Right kidney (tissue), 9 donors: ENCODE results near the gene NTPCR.
A peak's percentile ranks its signal among the peaks of the same experiment; 100 is the strongest.
"Not testable (repeated sequence)": the region's sequence is repeated elsewhere in the genome, so short reads cannot be mapped to it uniquely, and the experiment has no call there.

Experiments used
- DNase-seq: peaks from one replicate; pipeline ENCODE4 v3.0.0-alpha.2; 2016
- long read RNA-seq, 8 donors: transcript quantifications; one replicate each; lab custom pipeline, GENCODE V29; 2026

The NTPCR gene, protein sequence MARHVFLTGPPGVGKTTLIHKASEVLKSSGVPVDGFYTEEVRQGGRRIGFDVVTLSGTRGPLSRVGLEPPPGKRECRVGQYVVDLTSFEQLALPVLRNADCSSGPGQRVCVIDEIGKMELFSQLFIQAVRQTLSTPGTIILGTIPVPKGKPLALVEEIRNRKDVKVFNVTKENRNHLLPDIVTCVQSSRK
- long read RNA-seq, donor 1, full-length matches to known transcripts = 23 of 30 reads
- long read RNA-seq, donor 1, partial matches to known transcripts = 7 of 30 reads
- long read RNA-seq, donor 1, other reads (novel, unspliced or antisense) = 0 of 30 reads
- long read RNA-seq, donor 2, full-length matches to known transcripts = 27 of 27 reads
- long read RNA-seq, donor 2, partial matches to known transcripts = 0 of 27 reads
- long read RNA-seq, donor 2, other reads (novel, unspliced or antisense) = 0 of 27 reads
- long read RNA-seq, donor 3, full-length matches to known transcripts = 8 of 13 reads
- long read RNA-seq, donor 3, partial matches to known transcripts = 0 of 13 reads
- long read RNA-seq, donor 3, other reads (novel, unspliced or antisense) = 5 of 13 reads
- long read RNA-seq, donor 4, full-length matches to known transcripts = 36 of 36 reads
- long read RNA-seq, donor 4, partial matches to known transcripts = 0 of 36 reads
- long read RNA-seq, donor 4, other reads (novel, unspliced or antisense) = 0 of 36 reads
- long read RNA-seq, donor 5, full-length matches to known transcripts = 35 of 35 reads
- long read RNA-seq, donor 5, partial matches to known transcripts = 0 of 35 reads
- long read RNA-seq, donor 5, other reads (novel, unspliced or antisense) = 0 of 35 reads
- long read RNA-seq, donor 6, full-length matches to known transcripts = 34 of 34 reads
- long read RNA-seq, donor 6, partial matches to known transcripts = 0 of 34 reads
- long read RNA-seq, donor 6, other reads (novel, unspliced or antisense) = 0 of 34 reads
- long read RNA-seq, donor 7, full-length matches to known transcripts = 61 of 74 reads
- long read RNA-seq, donor 7, partial matches to known transcripts = 13 of 74 reads
- long read RNA-seq, donor 7, other reads (novel, unspliced or antisense) = 0 of 74 reads
- long read RNA-seq, donor 8, full-length matches to known transcripts = 34 of 34 reads
- long read RNA-seq, donor 8, partial matches to known transcripts = 0 of 34 reads
- long read RNA-seq, donor 8, other reads (novel, unspliced or antisense) = 0 of 34 reads

DNA sequence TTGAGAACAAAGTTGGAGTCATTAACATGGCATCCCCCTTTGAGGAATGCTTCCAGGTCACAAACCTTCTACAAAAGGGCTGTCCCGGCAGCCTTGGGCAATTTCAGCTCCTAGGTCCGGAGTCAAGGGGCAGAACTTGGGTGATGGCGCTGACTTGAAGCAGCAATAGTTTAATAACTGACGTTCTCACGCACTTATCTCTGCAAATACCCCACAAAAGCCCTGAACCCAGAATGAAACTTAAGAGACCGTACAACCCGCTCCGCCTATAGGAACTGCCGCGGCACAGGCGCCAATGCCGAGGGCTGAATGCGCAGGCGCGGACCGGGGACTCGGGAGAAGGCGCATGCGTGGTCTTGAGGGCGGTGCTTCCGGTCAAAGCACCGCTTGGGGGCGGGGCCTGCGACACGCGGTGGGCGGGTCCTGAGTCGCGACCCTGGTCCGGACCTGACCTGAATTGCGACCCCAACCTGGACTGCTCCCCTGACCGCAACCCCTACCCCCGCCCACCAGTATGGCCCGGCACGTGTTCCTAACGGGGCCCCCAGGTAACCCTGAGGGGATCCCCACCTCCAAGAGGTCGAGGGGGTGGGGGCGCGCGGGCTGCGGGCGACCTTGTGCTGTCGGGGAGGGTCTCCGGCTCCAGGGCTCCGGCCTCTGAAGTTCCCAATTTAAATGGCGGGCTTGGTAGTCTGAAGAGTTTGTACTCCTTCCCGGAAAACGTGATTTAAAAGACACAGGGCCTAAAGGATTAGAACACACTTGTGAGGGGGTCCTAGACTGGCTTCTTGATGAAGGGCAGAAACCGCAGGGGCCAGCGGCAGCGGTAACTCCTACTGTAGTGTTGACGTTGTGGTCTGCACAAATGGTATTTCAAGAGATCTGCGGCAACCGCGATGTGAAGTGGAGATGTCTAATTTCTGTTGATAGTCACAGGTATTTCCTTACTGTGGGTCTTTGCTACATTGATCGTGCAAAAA lies at the start of gene NTPCR:
TSS of gene NTPCR (plus strand) at position 415 of the 980 bp plus-strand sequence. CDS start at position 515, 100 bp downstream.
- peak; percentile 93 for DNase-seq

DNA sequence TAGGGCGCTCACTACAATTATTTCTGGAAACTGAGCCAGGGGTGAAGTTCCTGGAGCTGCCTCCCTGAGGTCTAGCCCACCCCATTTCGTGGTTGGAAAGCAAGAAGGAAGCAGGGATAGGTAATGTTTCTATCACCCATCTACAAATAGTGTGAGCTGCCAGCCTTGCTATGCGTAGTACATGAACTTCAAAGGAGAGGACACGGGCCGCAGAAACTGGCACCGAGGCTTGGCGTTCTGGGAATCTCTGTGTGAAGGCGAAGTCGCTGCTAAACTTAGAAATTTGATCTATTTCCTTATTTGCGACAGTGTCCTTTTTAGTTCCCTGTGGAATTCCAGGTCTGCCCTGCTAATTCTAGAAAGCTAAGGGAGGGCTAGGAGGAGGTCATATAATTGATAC lies 49.6 kb upstream of the NTPCR start:
- DNase-seq = no peak

DNA sequence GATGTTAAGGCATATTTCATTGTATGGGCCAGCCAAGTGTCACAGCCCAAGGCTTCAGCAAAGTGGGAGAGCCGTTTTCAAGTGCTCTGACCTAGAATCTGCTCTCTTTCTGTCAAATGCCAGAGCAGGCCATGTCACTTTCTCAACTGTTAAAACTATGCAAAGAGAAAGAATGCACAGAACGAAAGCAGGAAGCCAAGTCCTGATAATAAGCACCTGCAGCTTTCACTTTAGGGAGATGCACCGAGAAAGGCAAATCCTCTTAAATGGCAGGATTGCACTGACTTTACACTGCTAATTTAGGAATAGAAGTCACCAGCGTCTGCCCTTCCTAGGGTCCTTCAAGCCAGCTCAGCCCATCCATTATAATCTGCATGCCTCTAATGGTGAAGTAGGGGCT lies 49.2 kb upstream of the NTPCR start:
- DNase-seq = no peak

GRCh38 chr1:232902774-232903350 lies 47.5 kb upstream of the NTPCR start:
- DNase-seq = no peak

GRCh38 chr1:232904131-232904530 lies 46.3 kb upstream of the NTPCR start:
- DNase-seq = no peak

DNA sequence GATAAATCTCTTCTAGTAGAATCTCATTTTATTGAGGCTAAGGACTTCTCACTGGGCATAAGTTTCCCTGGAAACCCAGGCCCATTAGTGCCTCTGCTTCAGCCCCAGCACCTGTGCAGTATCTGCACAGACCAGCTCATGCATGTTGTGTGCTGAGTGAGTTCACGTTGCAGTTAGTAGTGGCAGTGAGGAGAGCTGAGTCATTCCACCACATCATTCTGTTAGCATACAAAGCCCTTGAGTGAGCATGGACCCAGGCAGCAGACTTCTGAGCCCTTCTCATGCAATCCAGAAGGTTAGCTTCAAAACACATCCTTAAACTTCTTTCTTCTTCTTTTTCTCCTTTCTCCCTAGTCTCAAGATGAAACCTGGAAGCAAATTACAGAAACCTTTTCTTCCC lies 45.8 kb upstream of the NTPCR start:
- DNase-seq = no peak

- DNase-seq = no peak
These were observed 44.9 kb upstream of the NTPCR start for GRCh38 chr1:232905331-232906034.

- no peak for DNase-seq
These were observed 44.0 kb upstream of the NTPCR start for GRCh38 chr1:232906441-232906840.

- no peak for DNase-seq
These were observed 41.6 kb upstream of the NTPCR start for GRCh38 chr1:232908831-232909230.

- DNase-seq = no peak
These were observed 40.7 kb upstream of the NTPCR start for GRCh38 chr1:232909752-232910151.

- DNase-seq = no peak
These were observed 39.3 kb upstream of the NTPCR start for GRCh38 chr1:232911027-232911599.

DNA sequence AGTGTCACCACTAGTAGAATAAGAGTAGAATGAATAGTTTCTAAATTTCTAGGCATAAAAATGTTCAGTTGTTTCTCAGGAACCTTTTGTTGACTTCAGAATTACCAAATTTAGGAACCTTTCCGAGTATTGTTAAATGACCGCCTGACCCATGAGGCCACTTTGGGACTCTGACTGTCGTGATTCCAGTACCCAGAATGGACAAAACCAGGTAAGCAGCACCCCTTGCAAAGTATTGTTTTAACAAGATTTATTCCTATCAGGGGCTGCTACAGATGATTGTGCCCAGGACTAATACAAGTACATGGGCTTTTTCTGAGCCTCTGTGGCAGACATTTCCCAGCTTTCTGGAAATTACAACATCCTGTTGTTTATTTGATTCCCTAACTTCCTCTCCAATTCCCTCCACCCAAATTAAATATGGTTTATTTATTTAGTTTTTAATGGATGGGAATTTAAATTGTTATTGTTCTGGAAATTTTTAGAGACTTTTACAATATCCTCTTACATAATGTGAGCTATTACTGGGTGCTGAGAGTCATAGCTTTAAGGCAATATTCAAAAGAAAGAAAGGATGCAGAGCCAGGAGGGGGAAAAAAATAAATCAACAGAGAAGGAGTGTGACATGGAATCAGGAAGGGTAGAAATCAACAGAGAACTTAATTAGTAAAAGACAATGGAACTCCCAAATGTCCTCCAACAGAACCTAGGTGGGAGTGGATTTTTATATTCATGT lies 37.4 kb upstream of the NTPCR start:
- DNase-seq = no peak

- DNase-seq = not testable (repeated sequence)
These were observed 36.1 kb upstream of the NTPCR start for GRCh38 chr1:232914271-232914670.

GRCh38 chr1:232915212-232915611 lies 35.2 kb upstream of the NTPCR start:
- no peak for DNase-seq

DNA sequence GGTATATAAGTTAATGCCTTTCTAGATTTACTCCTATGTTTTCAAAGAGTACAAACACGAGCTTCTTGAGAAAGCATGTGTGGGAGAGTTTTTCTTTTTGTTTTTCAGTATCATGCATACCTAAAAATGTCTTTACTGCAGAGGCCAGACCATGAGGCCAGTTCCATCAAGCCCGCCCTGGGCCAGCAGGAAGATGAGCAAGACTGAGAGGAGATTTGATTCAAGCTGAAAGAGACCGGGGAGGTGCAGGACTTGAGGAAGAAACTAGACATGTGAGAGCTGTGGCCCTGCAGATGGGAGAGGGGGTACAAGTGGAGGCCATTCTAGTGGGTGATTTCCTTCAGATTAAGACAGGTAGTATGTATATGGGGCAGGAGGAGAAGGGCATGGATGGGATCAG lies 33.4 kb upstream of the NTPCR start:
- DNase-seq = no peak

DNA sequence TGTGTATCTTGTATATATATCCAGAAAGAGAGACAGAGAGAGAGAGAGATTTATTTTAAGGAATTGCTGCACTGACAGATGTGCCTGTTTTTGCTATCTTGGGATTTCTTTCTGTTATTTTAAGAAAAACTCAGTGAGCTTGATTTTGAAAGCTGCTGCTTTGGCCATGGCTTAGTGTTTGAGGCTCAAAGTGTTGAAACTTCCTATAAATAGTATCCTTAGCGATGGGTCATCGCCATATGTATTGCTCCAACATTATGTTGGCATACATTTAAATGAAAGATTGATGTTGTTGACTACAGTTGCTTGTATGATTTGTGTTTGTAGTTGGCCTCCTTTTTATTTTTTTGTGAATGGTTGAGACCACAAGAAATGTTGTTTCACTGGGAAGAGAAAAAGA lies 29.0 kb upstream of the NTPCR start:
- DNase-seq = no peak

DNA sequence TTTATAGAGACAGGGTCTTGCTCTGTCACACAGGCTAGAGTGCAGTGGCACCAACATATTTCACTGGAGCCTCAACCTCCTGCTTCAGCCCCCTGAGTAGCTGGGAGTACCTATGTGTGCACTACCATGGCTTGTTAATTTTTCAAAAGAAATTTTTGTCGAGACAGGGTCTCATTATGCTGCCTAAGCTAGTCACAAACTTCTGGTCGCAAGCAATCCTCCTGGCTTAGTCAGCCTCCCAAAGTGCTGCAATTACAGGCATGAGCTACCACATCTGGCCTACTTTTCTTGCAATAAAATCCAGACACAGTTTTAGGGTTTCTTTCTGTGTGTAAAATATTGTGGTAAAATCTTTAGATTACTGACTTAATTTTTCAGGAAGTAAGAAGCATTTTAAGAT lies 27.9 kb upstream of the NTPCR start:
- DNase-seq = no peak

DNA sequence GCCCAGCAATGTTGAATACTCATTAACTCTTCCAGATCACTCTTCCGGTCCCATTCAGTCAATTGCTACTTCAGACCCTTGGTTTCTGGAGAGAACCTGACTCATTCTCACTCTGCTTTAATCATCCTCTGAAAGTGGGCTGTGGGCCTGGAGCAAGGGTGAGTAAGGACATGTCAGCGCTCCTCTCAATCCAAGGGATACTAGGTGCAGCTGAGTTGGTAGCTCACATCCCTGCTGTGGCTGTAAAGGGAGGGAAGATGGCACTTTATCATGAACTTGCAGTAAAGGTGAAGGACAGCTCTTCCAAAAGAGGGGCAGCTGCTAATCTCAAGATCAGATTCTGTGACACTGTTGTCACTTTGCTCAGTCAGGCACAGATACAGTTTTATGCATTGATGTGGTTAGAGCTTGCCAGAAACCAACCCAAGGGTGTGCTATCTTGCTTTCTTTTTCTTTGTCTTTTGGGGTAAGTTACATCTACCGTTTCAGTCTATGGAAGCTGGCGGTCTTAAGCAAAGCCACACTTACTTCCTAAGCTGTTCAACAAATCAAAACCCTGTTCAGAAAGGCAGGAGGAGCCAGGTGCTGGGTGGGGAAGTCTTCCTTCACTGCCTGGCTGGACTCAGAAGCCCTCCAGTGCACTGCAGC lies 26.5 kb upstream of the NTPCR start:
- no peak for DNase-seq

DNA sequence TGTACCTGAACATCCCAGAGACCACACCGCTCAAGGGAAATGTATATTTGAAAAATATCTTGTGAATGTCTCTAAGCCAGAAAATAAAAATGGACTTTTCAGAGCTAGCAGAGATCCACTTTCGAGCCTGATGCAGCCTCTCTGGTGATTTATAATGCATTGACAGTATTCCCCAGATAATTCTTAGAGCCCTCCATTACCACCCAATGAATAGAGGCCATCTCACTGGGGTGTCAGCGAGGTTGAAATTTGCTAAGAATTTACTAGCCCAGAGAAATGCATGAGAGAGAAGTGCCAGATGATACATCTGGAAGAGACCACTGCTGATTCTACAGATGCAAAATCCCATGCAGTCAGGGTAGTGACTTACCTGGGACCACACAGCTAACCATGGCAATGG lies 25.5 kb upstream of the NTPCR start:
- no peak for DNase-seq
